HG02970 (cell line): Measurements from ENCODE around the gene C9orf153.
"Not testable (repeated sequence)": the region's sequence is repeated elsewhere in the genome, so short reads cannot be mapped to it uniquely, and the experiment has no call there.

ENCODE experiments used
- ATAC-seq: cut with Tn5 transposase; IDR thresholded peaks from one replicate; pipeline ENCODE4 v1.9.1; 2021; ENCODE audit warnings: mild to moderate bottlenecking, moderate library complexity, moderate number of reproducible peaks; ENCODE audit not compliant: unreplicated experiment, low FRiP score

The C9orf153 gene

DNA sequence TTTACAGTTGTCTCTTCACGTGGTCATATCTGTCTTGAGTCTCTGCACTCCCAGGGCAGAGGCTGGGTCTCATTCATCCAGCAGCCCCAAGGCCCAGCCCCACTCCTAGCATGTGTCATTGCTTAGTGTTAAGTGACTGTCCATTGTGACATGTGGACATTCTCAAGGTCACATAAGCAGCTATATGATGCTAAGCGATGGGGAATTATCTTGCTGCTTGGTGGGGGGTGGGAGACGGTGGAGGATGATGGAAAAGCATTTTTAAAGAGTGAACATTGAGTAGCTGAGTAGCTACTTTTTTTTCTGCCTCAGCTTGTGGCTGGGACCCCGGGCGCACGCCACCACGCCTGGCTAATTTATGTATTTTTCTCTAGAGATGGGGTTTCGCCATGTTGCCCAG lies at the start of gene C9orf153:
TSS of gene C9orf153 (minus strand) at position 101 of the 400 bp plus-strand sequence. CDS start 30,054 bp downstream, outside the sequence.
- ATAC-seq: no peak

DNA sequence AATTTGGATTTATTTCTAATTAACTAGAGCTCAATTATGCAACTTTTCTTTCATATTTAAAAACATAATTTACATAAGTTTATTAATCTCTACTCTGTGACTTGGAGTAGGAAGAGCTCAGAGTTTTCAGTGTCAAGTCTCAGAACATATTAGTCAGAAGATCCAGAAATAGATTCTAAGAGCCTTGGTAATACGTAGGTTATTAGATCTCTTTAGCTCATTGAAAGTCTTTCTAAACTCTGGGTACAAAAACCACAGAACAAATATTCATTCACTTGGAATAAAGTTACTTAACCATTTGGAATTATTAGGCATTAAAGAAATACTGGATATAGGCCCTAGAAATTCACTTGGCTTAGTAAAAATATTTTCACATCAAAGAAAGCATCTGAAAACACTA lies 49.2 kb upstream of the C9orf153 start:
- no peak for ATAC-seq

DNA sequence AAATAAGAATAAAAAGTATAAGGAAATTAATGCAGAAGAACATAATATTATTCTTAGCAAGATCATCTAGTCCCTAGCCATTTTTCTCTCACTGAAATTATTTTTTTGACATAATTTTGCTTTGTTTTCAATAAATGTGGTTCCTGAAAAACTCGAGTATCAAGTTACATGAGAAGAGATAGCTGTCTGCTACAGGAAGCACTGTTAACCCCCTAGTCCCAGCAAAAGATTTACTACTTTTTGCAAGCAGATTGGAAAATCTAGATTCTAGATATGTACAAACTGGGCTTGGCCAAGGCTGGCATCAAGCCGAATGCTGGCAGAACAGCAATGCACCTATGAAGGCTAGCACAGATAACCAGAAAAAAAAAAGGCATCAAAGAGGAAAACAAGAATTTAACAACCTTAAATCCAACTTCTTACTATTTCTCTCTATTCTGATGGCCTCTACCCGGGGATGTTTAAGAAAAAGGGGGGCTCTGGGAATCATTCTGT lies 44.8 kb upstream of the C9orf153 start:
- ATAC-seq: no peak

DNA sequence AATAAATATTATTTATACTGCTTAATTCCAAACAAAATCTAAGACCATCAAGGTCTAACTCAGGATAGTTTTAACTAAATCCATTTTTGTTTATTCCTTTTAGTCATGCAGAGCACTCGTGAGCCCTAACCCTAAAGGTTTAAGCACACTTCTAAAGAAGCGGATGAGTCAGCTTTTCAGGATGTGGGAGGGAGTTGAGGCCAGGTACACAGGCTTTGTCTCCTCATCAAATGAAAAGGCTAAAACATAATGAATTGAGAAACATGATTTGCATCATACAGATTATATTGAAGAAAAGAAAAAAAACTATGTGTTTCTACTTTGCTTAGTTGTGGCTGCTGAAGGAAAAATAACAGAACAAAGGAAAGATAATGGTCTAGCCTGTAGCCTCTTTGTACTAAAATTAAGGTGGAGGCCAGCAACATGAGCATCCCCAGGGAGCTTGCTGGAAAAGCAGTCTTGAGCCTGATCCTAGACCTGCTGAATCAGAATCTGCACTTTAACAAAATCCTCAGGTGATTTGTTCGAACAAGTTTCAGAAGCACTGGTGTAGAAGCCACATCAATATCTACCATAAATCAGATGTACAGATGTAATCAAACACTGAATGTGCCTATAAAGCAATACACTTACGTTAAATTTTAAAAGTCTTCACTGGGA lies 44.0 kb upstream of the C9orf153 start:
- no peak for ATAC-seq

DNA sequence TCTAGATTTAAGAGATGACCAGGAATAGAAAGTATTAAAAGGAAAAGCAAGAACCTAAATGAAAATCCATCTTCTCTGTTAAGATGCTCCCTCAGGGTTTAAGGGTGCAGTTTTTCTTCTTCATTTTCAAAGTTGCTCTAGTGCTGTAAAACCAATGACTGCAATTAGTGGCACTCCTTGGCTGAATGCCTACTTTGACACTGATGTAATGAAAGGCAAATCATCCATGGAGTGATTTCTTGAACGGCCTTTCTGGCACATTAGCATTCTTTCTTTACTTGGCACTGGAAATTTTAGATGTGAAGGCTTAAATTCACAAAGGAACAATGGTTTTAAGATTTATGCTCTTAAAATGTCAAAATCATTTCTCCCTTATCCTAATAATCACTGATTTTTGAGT lies 42.2 kb upstream of the C9orf153 start:
- no peak for ATAC-seq

DNA sequence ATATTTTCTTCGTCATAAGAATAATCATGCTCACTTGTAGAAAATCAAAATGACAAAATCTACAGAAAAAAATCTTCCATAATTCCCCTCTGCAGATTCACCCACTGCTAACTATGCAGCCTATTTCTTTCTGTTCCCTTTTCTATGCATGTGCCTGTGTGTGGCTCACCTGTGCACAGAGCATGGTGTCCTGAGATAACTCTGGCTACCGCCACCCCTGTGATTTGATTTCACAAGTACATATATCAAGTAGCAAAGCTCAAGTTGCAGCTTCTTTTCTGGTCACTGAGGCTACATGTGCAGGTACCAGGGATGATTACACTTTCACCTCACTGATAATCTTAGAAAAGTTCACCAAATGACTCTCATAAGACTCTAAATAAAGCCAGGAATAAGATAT lies 41.2 kb upstream of the C9orf153 start:
- ATAC-seq: no peak

DNA sequence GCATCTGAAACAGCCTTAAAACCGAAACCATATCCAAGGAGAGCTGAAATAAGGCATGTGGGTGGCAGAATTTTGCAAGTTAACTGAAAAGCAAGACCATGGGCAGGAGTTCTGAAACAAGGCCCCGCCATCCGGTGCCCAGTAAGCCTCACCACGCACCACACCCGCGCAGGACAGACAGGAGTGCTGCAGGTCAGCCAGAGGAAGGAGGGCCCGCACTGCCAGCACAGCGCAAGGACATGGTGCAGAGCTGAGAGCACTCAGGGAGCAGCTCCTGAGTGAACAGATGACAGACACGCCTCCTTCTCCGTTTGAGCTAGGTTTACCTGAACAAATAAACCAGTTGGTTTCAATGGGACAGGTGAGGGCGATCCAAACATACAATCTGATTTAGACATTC lies 39.4 kb upstream of the C9orf153 start:
- ATAC-seq: no peak

DNA sequence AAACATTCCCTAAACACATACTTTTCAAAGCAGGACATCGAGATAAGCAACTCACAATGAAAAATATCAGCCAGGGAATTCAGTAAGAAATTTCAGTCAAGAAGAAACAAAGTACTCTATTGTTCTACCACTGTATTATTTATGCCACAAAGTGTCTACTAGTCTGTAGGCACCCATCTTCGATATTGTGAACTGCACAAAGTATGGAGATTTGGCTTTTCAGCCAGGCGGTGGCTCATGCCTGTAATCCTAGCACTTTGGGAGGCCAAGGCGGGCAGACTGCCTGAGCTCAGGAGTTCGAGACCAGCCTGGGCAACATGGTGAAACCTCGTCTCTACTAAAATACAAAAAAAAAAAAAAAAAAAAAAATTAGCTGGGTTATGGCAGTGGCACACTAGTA lies 30.9 kb upstream of the C9orf153 start:
- not testable (repeated sequence) for ATAC-seq

DNA sequence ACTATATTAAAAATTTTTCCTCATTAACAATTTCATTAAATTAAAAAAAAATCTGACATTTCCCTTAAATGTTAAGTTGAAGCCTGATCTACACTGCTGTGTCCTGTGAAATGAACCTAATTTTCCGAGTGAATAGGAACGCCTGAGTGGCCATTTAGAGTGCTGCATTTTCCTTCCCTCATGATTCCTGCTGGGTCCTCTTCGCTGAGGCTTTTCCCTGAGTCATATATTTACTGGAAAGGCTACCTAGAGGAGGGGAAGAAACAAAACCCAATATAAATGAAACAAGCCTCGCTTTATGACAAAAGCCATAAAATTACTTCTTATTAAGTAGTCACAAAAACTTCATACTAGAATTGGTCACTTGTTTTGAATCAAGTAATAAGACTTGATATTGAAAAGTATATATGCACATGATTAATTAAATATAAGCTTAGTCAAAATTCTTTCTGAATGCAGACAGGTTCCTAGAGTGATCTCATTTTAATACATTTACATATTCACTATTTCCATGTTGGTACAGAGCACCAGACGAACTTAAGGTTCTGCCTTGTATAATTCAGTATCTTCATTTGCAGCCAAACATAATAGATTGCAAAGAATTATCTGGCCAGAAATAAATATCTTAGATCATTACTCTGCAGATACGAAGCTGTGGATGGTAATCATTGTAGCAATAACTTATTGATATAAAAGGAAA lies 29.2 kb upstream of the C9orf153 start:
- no peak for ATAC-seq

DNA sequence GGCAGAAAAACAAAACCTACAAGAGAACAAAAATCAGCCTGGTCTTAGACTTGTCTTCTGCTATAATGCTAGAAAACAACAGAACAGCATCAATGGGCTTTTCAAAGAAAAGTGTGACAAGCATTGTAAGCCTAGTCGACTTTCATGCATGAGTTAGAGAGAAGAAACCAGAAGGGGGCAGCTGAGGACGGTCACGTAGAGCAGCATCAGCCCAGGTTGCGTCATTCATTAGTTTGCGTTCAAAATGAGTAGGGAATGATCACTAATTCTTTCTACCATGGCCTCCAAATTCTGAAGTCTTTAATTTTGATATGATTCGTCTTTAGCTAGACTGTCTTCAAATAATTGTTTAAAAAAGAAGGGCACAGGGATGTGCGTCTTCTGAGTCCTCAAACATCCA lies 27.6 kb upstream of the C9orf153 start:
- no peak for ATAC-seq

DNA sequence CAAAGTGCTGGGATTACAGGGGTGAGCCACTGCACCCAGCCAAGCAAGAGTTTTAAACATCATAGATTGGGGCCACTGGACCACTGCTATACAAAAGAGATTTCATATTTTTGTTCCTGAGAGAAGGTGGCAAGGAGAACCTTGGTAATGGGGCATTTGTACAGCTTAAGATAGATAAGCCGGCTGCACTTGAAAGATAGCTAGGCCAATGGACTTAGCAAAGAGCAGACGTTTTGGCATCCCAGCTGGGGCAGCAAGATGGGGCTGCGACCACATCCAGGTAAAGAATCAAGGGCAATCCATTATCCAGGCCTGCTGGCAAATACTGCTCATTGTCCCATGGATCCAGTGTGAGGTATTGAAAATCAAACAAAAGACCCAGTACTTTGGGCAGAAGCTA lies 26.8 kb upstream of the C9orf153 start:
- ATAC-seq: no peak

DNA sequence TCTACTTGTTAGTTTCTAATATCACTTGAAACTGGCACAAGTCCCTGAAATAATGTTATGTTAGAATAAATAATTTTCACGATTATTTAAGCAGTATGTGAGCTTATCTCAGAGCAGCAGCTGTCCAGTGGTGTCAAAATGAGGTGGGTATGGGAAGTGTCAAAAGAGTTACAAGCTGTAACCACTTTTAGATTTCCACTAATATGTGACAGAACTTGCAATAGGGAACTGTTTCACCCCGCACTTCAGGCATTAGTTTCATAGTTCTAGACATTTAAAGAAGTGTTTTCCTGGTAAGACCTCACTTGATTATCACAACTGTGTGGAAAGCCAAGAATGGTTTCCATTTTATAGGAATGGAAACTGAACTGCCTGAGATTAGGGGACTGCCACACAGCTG lies 25.8 kb upstream of the C9orf153 start:
- no peak for ATAC-seq

DNA sequence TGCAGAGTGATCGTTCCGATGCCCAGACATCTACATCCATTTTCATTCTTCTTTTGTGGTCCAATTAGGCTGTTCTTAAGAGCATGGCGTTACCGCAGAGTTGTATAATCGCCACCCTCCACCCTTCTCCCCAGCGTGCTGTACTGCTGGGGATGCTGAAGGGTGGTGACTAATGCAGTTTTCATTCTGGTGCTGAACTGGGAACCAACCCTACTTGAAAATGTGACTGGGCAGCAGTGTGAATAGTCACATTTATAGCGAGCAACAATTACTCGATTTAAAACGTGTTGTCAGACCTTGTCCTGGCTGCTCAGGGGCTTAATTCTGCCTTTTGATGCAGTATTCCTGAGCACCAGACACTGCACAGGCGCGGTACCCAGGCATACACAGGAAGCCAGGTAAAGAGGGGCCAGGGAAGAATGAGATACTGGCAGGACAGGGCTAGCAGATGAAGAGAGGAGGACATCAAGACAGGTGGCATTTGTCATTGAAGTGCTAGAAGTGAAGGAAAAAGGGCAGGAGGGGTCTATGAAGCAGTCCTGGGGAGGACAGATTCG lies 23.6 kb upstream of the C9orf153 start:
- ATAC-seq: peak; percentile 3

DNA sequence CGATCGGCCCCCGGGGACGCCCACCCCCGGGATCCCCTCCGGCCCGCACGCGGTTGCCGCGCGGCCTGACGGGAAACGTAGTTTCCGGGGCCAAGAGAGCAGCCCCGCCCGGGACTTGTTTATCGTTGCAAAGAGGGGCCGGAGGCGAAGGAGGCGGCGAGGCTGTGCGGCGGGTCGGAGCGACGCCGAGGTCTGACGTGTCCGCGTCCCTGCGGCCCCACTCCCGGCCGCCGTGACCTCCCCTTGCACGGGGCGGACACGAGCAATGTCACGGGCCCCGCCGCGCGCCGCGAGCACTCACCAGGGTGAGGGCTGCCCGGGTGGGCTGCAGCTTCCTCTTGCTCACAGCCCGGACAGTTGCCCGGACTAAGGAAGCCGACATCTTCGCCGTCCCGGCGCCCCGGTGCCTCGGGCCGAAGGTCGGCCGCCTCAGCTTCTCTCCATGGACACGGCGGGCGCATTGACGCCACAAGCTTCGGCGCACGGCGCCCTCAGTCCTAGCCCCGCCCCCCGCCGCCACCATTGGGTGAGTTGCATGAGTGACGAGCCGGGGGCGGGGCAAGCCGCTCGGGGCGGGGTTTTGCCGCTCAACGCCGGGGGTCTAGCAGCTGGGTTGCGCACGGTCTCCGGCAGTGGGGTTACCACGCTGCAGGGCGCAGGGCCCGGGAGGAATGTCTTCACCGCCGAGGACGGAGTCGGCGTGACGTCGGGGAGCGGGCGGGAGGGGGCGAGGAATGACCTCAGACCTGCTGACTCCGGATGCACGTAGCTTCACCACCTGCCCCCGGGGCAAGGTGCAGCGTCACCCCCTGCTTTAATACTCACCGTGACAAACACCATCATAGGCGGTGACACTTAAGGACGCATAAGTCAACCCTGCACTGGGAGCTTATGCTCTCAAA lies 22.9 kb upstream of the C9orf153 start, which contains the start of gene ISCA1:
TSS of gene ISCA1 (minus strand) at position 462 of the 902 bp plus-strand sequence. CDS start at position 382, 80 bp downstream.
- peak; percentile 83 for ATAC-seq

DNA sequence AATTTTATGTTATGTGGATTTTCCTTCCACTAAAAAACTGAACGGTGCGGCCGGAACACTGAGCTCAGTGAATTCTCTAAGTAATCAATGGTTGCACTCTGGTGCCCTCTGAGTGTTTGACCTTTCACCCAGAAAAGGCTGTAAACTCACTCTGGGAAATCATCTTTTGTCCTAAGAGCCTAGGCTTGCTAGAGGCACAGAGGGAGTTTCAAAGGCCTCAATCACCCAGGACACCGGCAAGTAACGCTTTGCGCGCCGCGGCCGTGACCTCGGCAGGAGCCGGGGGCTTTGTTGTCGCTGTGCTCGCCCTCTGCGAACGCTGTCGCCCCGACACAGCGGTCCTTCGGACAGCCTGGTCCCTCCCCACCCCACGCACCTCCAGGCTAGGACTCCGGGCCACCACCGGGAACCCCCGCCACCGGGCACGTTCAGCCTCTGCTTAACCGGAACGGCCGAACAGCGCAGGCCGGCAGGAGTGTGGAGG lies 22.2 kb upstream of the C9orf153 start:
- no peak for ATAC-seq

DNA sequence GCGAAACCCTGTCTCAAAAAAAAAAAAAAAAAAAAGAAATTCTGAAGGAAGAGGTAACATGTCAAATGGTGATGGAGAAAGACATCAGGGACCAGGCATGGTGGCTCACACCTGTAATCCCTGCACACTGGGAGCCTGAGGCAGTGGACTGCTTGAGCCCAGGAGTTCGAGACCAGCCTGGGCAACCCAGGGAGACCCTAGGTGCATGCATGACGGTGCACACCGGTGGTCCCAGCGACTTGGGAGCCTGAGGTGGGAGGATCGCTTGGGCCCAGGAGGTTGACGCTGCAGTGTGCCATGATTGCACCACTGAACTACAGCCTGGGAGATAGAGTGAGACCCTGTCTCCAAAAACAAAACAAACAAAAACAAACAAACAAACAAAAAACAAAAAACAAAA lies 21.1 kb upstream of the C9orf153 start:
- ATAC-seq: no peak

DNA sequence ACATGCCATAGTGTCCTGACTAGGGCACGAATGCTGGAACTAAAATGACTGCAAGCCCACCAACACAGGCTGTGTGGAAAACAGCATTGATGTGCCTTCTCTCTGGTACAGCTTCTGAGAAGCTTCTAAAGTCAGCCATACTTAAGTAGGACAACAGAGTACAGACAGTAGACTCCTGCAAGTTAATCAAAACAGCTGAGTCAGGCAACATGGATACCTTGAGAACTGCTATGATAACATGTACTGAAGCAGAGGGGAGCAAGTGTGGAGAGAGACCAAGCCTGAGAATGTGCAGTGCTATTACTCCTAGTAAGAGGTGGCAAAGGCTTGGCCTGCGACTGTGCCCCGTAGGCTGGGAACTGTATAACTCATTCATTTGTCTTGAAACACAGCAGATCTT lies 20.4 kb upstream of the C9orf153 start:
- no peak for ATAC-seq

DNA sequence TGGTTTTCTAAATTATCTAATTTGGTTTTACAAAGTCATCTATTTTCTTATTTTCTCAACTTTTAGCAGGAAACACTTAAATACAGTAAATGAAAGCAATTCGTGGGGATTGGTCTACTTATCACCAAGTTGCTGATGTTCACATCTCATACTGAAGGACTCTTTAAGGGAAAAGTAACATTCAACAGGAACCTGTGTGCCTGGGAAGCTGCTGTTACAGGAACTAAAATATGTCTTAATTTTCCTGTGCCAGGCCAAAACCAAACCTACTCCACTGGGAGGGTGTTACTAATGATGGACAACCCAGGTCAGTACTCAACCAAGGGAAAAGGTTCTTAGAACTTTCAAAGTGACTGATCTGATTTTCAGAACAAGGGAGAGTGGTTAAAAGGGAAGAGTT lies 17.6 kb upstream of the C9orf153 start:
- no peak for ATAC-seq

DNA sequence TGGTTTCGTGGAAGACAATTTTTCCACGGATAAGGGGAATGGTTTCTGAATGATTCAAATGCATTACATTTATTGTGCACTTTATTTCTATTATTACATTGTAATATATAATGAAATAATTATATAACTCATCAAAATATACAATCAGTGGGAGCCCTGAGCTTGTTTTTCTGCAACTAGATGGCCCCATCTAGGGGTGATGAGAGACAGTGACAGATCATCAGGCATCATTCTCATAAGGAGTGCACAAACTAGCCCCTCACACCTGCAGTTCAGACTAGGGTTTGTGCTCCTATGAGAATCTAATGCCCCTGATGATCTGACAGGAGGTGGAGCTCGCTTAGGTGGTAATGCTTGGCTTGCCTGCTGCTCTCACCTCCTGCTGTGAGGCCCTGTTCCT lies 16.5 kb upstream of the C9orf153 start:
- ATAC-seq: no peak

DNA sequence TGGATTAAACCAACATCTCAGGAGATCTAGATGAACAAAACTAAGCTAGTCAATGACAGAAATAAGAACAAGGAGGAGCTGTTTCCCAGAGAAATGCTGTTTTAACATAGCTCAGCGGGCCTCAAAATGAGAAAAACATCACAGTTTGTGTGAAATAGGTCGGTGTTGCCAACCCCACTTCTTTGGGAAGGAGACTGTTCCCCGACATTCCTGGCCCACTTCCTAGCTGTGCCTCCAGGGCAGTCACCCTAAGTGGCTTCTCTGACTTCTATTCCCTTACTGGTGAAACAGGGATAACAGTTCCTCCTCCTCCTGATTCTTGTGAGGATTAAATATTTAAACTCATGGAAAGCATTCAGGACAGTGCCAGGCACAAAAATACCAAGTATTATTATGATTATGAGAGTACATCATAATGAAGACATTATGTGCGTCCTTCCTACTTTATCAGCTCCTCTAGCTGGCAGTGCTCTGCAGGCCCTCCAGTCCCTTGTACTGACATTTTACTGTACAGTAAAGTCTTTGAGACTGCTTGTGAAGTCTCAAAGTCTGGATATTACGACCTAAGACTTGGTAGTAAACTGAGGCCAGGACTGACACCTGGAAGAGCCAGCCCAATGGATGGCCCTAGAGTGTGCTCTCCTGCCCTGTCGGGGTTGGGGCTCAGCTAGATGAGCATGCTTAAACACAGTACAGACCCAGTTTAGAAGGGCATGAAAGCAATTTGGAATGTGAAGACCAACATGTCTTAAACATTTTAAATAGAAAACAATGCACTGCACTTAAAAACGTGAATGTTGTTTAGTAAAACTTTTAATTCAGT lies 15.6 kb upstream of the C9orf153 start:
- ATAC-seq: no peak
